COR-L47 (cell line): ENCODE data around the gene EHD4.
A peak's percentile ranks its signal among the peaks of the same experiment; 100 is the strongest.

Experiments
- DNase-seq: peaks from one replicate; lab custom pipeline; 2025; lab: John Stamatoyannopoulos, UW

EHD4 gene

GRCh38 chr15:41880156-41880877 is 92.0 kb downstream of the EHD4 start:
- no peak for DNase-seq

GRCh38 chr15:41879321-41879845 is 93.0 kb downstream of the EHD4 start:
- no peak for DNase-seq

GRCh38 chr15:41878355-41878699 is 94.0 kb downstream of the EHD4 start:
- no peak for DNase-seq

- no peak for DNase-seq
Observed at GRCh38 chr15:41877631-41878354, 94.6 kb downstream of the EHD4 start.

- DNase-seq: peak; percentile 58
Observed at GRCh38 chr15:41876689-41877088, 95.7 kb downstream of the EHD4 start.

- no peak for DNase-seq
Observed at GRCh38 chr15:41876007-41876406, 96.3 kb downstream of the EHD4 start.

- DNase-seq: no peak
Observed at GRCh38 chr15:41874736-41875135, 97.6 kb downstream of the EHD4 start.

- DNase-seq: peak; percentile 60
Observed at GRCh38 chr15:41873711-41874110, 98.6 kb downstream of the EHD4 start.

- DNase-seq: no peak
Observed at GRCh38 chr15:41872166-41872747, 100.1 kb downstream of the EHD4 start.

GRCh38 chr15:41871175-41871905 is 101.0 kb downstream of the EHD4 start:
- no peak for DNase-seq

- DNase-seq: no peak
Observed at GRCh38 chr15:41870689-41871081, 101.7 kb downstream of the EHD4 start.

- no peak for DNase-seq
Observed at GRCh38 chr15:41869770-41870688, 102.3 kb downstream of the EHD4 start.

GRCh38 chr15:41868321-41868720 is 104.0 kb downstream of the EHD4 start:
- DNase-seq: no peak

GRCh38 chr15:41866872-41867579 is 105.3 kb downstream of the EHD4 start:
- DNase-seq: no peak

GRCh38 chr15:41866263-41866703 is 106.1 kb downstream of the EHD4 start:
- no peak for DNase-seq

- DNase-seq: no peak
Observed at GRCh38 chr15:41865490-41866055, 106.8 kb downstream of the EHD4 start.

- peak; percentile 49 for DNase-seq
Observed at GRCh38 chr15:41862515-41863116, 109.7 kb downstream of the EHD4 start.

GRCh38 chr15:41861736-41862356 is 110.5 kb downstream of the EHD4 start:
- DNase-seq: no peak
